Retinal pigment epithelial cell (primary cell): ENCODE results near the gene LRRC3.
"Not testable (repeated sequence)": the region's sequence is repeated elsewhere in the genome, so short reads cannot be mapped to it uniquely, and the experiment has no call there.

Source experiments
- DNase-seq: peaks from one replicate; pipeline ENCODE4 v3.0.0-alpha.2; 2010; ENCODE audit warnings: low read depth
- H3K4me3 ChIP-seq: 2 replicates; pipeline ENCODE4 v1.5.1; 2011; ENCODE audit warnings: mild to moderate bottlenecking, low read length, control low read depth, moderate library complexity
- TF ChIP-seq, protein P1 (sequence below): conservative IDR thresholded peaks from 2 replicates; pipeline ENCODE4 v1.5.1; 2011; ENCODE audit warnings: low read depth, low read length, control low read depth, inconsistent platforms

The LRRC3 gene

DNA sequence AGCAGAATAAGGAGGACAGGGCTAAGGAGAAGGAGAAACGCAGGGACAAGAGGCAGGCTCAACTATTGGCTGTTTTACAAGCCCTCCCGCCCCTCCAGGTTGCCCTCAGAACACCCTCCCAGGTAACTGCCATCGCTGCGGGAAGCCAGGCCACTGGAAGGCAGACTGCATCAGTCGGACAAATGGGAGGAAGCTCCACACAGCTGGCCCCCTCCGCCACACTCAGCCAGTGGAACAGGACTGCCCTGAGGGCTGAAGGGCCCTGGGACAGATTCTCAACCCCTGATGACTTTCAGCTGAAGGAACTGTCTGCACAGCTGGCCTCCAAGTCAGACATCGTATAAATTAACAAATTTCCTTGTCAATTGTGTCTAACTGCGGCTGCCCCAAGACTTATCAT, 21.8 kb downstream of the LRRC3 start:
- H3K4me3 ChIP-seq: no peak overlapping the region
- no peak for DNase-seq
- TF ChIP-seq, protein P1, sequence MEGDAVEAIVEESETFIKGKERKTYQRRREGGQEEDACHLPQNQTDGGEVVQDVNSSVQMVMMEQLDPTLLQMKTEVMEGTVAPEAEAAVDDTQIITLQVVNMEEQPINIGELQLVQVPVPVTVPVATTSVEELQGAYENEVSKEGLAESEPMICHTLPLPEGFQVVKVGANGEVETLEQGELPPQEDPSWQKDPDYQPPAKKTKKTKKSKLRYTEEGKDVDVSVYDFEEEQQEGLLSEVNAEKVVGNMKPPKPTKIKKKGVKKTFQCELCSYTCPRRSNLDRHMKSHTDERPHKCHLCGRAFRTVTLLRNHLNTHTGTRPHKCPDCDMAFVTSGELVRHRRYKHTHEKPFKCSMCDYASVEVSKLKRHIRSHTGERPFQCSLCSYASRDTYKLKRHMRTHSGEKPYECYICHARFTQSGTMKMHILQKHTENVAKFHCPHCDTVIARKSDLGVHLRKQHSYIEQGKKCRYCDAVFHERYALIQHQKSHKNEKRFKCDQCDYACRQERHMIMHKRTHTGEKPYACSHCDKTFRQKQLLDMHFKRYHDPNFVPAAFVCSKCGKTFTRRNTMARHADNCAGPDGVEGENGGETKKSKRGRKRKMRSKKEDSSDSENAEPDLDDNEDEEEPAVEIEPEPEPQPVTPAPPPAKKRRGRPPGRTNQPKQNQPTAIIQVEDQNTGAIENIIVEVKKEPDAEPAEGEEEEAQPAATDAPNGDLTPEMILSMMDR: no peak

DNA sequence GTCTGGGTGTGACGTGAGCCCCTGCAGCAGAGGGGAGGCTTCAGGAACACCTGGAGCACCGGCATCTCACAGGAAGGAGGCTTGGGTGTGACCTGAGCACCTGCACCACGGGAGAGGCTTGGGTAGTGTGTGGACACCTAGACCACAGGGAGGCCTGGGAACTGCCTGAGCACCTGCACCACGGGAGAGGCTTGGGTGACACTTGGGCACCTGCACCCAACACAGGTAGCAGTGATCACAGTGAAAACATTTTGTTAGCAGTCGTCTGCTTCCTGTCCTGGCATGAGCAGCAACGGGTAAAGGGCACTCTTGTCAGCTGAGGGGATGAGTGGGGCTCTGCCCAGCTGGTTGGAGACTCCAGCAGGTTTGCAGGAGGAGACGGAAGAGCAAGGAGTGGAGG, 22.4 kb downstream of the LRRC3 start:
- H3K4me3 ChIP-seq: no peak overlapping the region
- TF ChIP-seq, protein P1: no peak
- no peak for DNase-seq

DNA sequence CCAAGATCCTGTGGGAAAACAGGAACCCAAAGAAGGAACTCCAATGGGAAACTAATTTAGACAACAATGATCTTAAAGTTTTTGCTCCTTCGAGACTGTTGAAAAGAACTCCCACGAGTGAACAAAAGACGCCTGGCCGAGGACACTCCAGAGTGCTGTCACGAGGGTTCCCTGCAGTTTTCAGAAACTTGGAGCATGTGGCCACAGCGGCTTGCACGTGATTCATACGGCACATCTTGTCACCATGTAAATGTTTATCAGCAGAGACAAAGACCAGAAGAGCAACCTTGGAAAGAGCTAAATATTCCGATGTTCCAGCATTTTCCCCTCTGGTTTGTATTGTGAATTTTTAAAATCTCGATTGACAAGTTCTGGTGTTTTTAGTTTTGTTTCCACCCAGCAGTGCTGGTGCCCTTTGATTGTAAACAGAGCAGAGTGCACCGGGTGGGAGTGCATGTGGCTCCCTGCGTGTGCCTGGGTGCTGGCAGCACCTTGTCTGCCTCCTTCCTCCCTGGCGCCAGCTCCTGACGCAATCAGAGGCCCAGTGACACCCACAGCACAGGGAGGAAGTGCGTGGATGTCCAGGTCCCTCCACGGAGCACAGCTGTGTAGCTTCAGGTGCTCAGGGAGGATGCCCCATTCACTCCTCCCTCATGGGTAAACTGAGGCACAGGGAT, 23.0 kb downstream of the LRRC3 start:
- no peak overlapping the region for H3K4me3 ChIP-seq
- TF ChIP-seq, protein P1: no peak
- no peak for DNase-seq

DNA sequence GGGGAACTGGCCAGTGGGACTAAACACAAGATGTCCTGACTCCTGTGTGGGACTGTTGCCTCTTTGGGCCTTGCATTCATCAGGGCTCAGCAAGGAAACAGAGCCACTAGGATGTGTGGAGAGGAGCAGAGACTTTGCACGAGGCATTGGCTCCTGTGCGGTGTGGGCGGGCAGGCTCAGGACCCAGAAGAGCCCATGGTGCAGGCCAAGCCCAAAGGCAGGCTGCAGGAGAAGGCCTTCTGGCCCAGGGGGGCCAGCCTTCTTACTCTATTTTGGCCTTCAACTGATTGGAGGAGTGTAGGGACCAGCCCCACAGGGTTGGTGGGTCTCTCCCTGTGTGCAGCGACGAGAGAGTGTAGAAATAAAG, 23.5 kb downstream of the LRRC3 start:
- no peak for DNase-seq
- no peak overlapping the region for H3K4me3 ChIP-seq
- TF ChIP-seq, protein P1: no peak

DNA sequence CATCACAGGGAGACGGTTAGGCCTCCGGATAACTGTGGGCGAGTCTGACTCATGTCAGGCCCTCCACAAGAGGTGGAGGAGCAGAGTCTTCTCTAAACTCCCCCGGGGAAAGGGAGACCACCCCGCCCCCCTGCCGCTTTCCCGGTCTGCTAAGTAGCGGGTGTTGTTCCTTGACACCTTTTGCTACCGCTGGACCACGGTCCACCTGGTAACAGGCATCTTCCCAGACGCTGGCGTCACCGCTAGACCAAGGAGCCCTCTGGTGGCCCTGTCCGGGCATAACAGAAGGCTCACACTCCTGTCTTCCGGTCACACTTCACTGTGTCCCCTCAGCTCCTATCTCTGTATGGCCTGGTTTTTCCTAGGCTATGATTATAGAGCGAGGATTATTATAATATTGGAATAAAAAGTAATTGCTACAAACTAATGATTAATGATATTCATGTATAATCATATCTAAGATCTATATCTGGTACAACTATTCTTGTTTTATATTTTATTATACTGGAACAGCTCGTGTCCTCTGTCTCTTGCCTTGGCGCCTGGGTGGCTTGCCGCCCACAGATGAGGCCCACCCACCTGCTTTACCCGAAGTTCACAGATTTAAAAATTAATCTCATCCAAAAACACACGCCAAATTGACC, 24.4 kb downstream of the LRRC3 start:
- TF ChIP-seq, protein P1: peak; percentile 61
- not testable (repeated sequence) for H3K4me3 ChIP-seq, DNase-seq

DNA sequence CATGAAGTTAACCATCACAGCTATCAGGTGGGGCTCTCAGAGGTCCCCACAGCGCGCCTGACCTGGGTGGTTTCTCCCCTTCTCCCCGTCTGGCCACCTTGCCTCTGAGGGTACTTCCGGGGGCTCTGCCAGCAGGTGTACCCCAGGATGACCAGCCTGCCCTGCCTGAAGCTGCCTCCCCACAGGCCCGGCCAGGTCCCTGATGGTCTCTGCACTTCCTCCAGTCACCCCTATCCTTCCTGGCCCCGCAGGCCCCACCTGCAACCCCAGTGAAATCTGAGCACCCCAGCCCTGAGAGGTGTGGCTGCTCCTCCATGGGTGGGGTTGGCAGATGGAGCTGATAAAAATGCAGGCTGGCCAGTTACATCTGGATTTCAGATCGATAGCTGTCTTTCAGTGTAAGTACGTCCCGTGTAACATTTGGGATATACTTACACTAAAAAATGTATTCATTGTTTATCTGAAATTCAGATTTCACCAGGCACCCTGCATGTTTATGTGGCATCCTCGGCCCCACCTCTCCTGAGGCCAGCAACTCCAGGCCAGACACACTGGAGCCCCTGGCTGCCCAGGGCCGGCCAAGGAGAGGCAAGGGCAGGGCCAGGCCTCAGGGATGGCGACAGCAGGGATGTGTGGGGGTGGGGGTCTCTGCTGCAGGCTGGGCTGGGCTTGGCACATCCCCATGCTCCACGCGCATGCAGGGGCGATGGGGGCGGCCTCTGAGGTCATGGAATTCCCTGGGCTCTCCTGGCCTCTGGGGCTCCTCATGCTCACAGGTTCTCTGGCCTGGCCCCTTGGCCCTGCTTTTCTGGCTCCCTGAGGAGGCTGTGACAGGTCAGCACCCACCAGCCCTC, 25.1 kb downstream of the LRRC3 start:
- H3K4me3 ChIP-seq: no peak overlapping the region
- TF ChIP-seq, protein P1: no peak
- DNase-seq: no peak
